ENCODE measurements around the gene SRP68.
"Not testable (repeated sequence)": the region's sequence is repeated elsewhere in the genome, so short reads cannot be mapped to it uniquely, and the experiment has no call there.

Gene SRP68

GRCh38 chr17:76089680-76090516, 17.6 kb upstream of the SRP68 start:
- DNase-seq: no peak

DNA sequence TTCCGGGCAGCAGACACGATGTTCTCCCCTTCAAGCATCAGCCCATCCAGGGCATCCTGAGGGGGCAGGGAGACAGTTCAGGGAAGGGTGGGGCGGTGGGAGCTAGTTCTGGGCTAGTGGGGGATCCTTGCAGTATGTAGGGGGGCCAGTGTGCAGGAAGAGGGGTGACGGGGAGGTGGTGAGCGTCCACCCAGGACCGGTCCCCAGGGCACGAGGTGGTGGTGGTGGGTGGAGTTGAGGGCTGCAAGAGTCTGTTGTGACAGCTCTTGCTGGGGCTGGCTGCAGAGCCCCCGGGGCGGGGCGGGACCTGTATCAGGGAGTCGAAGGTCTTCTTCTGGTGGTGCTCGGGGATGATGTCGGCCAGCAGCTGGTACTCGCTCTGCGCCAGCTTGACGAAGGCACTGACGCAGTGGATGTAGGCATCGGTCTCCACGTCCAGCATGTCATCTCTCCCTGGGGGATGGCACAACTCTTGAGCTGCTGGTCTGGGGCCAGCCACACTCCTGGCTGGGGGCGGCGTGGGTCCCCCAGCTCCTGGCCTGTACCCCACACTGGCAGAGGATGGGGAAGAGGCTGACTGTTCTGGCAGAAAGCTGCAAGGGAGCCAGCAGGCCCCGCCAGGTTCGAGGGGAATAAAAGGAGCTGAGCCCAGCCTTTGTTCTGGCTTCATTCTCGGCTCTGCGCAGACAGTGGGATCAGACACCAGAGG, 16.7 kb upstream of the SRP68 start:
- DNase-seq: no peak

DNA sequence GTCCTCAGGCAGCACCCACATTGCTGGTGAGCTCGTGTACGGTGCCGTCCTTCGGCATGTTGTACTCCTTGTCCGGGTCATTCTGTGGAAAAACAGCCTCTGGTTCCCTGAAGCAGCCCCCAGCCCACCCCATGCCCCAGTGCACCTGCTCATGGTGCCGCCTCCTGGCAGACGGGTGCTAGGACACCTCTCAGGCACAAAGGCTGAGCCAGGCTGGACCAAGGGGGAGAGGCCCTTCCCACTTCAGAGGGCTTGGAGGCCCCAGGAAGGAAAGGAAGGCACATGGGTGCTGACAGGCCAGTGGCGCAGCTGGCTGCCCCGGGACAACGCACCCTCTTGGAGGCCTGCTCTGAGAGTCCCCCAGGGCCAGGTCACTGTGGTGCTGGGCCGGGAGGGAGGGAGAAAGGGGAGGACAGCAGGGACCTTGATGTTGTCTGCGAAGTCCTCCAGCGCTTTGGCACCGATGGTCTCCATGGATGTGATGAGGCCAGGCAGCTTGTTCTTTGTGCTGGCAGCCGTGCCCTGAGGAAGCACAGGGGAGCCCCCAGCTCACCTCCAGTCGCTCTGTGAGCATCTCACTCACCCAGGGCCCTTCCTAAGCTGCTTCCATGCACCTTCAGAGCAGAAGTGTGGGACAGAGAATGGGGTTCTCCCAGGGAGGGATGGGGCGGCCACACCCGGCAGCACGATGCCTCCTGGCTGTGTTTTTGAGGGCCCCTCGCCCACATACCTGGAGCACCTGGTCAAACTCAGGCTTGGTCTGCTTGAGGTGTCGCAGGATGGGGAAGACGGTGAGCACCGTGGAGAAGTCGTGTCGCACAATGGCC, 15.9 kb upstream of the SRP68 start:
- no peak for DNase-seq

GRCh38 chr17:76087531-76087930, 15.2 kb upstream of the SRP68 start:
- no peak for DNase-seq

GRCh38 chr17:76086384-76086783, 14.1 kb upstream of the SRP68 start:
- DNase-seq: no peak

- DNase-seq: no peak
Observed at GRCh38 chr17:76085731-76086366, 13.5 kb upstream of the SRP68 start.

GRCh38 chr17:76085066-76085730, 12.9 kb upstream of the SRP68 start:
- DNase-seq: no peak

GRCh38 chr17:76083536-76084182, 11.3 kb upstream of the SRP68 start:
- DNase-seq: no peak

- no peak for DNase-seq
Observed at GRCh38 chr17:76082326-76083251, 10.3 kb upstream of the SRP68 start.

DNA sequence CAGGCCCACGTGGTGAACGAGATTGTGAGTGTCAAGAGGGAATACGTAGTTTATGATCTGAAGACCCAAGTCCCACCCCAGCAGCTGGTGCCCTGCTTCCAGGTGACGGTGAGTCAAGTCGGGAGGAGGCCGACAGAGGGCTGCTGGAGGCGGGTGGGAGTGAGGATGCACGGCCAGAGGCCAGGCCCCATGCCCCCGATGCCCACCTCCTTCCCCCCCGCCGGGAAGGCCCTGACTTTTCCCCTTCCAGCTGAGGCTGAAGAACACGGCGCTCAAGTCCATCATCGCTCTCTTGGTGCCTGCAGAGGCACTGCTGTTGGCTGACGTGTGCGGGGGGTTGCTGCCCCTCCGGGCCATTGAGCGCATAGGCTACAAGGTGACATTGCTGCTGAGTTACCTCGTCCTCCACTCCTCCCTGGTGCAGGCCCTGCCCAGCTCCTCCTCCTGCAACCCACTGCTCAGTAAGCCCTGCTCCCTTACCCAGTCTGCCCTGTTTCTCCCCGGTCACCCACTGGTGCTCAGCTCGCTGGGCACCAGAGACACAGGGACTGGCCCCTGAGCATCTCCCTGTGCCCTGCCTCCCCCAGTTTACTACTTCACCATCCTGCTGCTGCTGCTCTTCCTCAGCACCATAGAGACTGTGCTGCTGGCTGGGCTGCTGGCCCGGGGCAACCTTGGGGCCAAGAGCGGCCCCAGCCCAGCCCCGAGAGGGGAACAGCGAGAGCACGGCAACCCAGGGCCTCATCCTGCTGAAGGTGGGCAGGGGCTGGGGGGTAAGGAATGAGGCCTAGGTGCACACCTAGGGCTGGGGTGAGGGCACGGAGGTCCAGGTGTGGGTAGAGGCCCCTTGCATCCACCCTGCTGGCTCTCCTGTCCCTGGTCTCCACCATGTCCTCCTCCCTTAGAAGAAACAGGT, 9.2 kb upstream of the SRP68 start:
- no peak for DNase-seq

DNA sequence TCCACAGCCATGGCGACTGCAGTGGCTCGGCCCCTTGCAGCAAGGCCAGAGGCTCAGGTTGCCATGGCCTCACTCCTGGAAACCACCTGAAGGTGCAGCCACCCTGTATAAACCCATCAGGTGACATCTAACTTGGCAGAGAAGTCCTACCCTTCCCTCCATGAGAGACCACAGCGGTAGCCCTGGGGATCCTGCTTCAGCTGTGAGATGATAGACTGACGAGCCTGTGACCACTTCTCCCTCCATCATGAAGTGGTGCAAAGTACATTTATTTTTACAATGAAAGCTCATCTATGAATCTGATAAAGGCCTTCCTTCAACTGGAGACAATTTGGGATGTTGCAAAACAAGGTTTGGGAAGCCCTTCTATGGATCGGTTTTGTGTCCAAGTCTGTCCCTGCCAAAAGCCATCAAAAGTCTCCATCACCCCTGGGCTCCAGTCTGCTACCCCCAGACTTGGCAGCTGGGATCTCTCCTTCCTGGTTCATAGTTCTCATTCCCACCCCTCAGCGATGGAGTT, 8.5 kb upstream of the SRP68 start:
- DNase-seq: no peak

DNA sequence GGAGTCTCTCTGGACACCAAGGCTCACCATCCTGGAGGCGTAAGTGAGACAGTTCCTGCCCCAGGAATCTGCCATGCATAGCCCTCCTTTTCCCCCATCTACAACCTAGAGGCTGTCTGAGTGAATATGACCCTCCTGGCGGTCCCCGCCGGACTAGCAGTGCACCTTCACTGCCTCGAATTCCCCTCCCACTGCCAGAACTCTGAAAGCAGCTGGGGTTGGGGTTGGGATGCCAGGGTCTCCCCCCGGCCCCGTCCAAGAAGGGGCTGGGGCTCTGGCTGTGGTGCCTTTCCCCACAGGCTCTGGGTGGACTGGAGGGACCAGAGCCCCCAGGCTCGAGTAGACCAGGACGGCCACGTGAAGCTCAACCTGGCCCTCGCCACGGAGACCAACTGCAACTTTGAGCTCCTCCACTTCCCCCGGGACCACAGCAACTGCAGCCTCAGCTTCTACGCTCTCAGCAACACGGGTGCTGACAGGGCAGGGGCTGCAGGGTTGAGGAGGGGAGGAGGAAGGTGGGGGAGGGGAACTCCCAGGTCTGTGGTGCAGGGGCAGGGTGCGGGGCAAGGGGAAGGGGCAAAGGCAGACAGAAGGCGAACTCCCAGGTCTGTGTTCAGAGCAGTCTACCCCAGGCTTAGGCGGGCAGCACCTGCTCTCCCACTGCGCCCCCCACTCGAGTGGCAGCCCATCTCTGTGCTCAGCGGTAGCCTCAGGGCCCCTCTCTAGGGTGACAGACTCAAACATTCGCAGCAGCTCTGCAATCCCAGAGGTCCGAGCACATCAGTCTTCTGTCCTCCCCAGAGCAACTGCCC, 7.8 kb upstream of the SRP68 start:
- no peak for DNase-seq

- no peak for DNase-seq
Observed at GRCh38 chr17:76079535-76079955, 7.2 kb upstream of the SRP68 start.

DNA sequence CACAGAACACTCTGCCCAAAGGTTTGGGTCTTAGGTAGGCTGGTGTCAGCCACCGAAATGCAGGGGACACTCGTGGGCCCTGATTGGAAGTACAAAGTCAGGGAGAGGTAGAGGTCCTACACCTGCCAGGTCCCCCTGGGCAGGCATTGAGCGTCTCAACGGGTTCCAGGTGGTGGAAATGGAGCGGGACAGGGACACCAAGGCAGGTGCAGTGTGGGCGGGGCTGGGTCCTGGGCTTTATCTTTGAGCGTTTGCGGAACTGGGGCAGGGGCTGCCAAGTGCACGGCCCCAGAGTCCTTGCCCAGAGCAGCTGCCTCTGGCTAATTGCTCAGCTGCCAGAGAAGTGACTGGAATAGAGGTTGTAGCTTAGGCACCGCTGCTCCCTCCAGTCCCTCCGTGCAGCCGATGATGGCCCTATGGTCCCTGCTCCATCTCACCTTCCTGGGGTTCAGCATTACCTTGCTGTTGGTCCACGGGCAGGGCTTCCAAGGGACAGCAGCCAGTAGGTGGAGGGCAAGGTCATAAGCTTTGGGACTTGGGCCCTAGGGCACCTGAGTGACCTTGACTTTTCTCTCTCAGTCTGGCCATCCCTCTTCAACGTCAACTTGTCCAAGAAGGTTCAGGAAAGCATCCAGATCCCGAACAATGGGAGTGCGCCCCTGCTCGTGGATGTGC, 6.7 kb upstream of the SRP68 start, which contains the start of gene ZACN:
Gene ZACN (plus strand): TSS at position 323 of the 675 bp plus-strand sequence. CDS start 83 bp downstream, at position 406.
- no peak for DNase-seq

DNA sequence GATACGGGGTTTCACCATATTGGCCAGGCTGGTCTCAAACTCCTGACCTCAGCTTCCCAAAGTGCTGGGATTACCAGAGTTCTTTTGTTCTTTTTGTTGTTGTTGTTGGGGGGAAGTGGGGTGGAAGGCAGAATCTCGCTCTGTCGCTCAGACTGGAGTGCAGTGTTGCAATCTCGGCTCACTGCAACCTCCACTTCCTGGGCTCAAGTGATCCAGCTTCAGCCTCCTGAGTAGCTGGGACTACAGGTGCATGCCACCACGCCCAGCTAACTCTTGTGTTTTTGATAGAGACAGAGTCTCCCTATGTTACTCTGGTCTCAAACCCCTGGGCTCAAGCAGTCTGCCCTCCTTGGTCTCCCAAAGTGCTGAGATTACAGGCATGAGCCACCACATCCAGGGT, 6.1 kb upstream of the SRP68 start:
- DNase-seq: not testable (repeated sequence)

- no peak for DNase-seq
Observed at GRCh38 chr17:76077584-76078110, 5.3 kb upstream of the SRP68 start.
